ENCODE results near the gene VPS37C.
"Not testable (repeated sequence)": the region's sequence is repeated elsewhere in the genome, so short reads cannot be mapped to it uniquely, and the experiment has no call there.

The VPS37C gene

DNA sequence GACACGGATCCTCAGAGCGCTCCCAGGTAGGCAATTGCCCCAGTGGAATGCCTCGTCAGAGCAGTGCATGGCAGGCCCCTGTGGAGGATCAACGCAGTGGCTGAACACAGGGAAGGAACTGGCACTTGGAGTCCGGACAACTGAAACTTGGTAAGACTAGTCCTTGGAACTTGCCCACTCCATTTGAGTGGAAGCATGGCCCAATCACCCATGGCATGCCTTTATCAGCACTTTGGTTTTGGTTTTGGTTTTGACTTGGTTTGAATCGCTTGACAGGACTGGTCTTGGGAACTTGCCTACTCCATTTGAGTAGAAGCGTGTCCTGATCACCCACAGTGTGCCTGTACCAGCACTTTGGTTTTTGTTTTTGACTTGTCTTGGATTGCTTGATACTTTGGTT, 67.1 kb downstream of the VPS37C start:
- DNase-seq (ENCODE audit: low read depth in 3 of 3): not testable (repeated sequence)

DNA sequence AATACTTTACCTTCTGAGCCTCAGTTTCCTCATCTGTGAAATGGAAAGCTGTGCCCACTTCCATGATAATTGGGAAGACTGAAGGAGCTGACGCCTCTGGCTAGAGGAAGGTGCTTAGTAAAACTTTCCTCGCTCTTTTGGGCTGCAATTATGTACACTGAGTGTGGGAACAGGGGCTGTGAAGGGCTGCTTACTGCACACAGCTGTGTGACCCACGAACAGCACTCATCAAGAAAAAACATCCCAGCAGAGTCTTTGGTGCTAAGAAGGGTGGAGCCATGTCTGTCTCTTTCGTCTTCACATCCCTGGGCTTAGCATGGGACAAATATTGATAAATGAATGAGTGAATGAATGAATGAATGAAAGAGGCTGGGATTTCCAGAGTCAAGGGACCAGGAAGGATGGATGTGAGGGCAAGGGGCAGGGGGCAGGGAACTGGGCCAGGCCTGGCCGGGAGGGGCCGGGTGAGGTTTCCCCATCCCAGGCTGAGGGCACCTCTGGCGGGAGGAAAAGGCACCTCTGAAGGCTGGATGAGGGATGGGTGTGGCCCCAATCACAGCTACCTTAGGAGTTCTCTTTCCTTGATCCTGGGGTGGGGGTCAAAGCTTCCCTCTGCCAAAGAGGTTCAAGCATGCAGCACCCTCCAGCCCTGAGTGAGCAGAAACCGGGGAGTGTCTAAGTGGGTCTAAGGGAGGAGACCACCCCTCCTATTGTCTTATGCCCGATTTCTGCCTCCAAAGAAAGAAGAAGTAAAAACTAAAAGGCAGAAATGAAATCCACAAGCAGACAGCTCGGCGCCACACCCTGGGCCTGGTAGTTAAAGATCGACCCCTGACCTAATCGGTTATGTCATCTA, 68.1 kb downstream of the VPS37C start:
- DNase-seq (ENCODE audit: low read depth in 3 of 3): no peak

DNA sequence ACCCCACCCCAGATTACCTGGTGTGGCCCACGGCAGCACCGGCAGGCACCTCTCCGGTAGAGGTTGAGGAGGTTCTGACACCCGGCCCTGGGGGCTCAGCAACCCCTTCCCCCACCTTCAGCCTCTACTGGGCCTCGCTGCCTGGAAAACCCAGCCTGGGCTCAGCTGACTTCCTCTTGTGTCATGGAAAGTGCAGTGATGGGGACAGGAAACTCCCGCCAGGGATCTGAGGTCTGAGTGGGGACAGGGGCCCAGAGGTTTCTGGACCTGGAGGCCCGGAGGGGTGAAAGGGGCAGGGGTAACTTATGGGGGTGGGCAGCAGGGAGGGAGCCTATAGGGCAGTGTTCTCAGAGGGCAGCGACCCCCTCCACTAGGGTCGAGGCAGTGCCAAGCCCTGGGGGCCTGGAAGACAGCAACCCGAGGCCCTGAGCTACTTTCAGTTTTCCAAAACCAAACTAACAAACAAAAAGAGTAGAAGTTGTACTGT, 68.9 kb downstream of the VPS37C start:
- DNase-seq (ENCODE audit: low read depth in 3 of 3): peak in 1 of 3 experiments; percentile 36

DNA sequence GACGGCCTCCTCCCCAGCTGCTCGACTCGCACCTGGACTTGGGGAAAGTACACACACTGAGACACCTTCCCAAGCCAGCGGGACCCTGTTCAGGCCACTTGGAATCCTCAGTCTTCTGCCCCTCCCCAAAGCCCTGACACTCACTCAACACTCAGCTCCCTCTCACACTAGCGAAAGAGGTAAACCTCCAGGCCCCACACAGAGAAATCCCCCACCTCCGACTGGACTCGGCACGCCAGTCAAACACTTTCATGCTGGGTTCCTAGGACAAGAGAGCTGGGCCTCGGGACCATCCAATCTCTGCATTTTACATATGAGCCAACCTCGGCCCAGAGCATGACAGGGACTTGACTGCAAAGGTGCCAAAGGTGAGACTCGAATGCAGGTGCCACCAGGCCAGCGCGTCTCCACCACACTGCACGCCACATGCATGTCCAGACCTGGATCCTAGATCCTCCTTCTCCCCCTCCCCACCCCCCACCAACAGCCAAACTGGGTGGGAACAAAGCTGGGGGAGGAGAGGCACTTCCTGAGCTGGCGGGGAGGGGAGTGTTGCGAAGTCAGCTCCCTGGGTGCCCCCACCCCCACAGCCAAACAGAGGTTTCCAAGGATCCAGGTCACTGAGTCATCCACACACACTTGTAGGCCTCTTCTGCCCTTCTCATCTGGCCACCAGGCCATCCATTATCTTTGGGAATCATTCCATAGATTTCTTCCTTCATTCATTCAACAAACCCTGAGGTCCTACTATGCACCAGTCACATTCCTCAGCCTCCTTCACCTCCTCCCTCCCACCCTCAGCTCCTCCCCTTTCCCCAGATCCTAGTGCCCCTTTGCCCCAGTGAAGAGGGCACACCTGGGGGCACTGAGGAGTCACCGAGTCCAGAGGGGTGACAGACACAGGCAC, 69.6 kb downstream of the VPS37C start:
- no peak for DNase-seq (ENCODE audit: low read depth in 3 of 3)

DNA sequence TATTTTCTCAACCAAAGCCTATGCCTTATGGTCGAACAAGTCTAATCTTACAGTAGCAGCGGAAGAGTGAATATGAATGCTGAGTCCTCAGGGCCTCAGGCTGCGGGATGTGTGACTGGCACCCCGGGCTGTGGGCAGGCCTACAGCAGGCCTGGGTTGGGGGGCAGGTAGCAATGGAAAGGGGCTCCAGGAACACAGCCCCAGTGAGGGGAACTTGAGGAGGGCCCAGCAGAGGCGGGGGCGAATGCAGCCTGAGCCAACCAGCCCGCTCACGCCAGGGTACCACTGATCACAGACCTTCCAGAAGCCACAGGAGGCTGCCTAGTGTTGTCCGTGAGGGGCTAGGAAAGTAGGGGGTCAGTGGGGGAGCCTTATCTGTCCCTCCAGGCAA, 70.2 kb downstream of the VPS37C start:
- DNase-seq (ENCODE audit: low read depth in 3 of 3): no peak

DNA sequence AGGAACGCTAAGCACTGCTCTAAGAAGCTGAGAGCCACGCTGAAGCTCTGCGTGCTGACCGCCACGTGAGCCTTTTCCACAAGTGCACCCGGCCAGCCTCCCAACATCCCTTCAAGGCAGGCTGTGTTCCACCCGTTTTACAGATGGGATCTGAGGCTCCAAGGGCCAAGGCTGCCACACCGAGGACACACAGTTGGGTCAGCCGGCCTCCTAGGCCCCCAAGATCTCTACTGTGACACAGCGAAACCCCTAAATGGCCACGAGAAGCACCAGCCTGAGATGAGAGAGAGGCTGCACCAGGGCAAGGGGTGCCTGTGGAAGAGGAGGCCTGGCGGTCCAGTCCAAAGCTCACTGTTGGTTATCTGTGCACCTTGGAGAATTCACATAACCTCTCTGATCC, 70.7 kb downstream of the VPS37C start:
- no peak for DNase-seq (ENCODE audit: low read depth in 3 of 3)

DNA sequence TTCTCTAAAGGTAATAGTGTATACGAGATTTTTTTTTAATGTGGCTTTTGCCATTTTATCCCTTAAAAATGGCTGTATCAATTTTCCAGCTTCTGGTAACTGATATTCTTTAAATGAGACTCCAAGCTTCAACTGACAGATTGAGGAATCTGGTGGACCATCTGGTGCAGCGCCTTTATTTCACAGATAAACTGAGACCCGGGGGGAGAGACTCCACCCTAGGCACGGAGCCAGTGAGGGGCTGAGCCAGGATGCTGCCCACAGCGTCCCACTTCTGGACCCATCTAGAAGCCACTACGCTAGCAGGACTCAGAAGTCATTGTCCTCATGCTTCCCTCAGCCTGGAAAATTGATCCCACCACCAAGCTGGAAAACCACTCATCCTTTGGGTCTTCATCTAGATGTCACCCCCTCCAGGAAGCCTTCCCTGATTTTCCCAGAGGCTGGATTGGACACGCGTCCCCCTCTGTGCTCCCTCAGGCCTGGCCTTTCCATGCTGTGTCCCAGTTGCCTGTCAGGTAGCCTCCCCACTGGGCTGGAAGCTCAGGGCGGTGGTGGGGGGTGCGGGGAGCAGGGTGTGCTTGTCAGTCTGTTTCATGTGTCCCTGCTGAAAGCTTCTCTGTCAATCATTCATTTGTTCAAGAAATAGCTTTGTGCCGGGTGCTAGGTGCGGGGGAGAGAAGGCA, 71.3 kb downstream of the VPS37C start:
- DNase-seq (ENCODE audit: low read depth in 3 of 3): no peak

DNA sequence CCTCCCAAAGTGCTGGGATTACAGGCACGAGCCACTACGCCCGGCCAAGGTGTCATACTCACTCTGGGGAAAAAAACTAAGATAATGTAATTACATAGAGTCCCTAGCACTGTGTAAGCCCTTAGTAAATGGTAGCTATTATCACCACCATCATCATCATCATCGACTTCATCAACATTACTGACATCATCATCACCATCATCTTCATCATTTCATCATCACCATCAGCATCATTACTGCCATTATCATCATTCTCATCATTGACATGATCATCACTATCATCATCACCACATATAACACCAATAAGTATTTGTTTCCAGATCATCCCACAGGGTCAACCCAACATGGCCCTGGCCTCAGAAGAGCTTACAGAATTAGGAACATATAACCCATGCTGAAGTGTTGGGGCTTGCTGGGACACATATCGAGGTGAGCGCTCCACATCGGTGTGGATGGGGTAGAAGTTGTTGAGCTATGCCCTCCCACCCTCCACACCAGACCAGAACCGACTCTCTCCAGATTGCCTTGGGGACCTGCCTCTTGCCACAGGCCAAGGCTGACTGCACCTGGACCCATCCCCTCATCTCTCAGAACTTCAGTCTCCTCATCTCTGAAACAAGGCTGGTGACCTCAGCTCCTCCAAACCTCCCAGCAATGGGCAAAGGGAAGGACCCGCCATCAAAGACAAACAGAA, 73.7 kb downstream of the VPS37C start:
- no peak for DNase-seq (ENCODE audit: low read depth in 3 of 3)

DNA sequence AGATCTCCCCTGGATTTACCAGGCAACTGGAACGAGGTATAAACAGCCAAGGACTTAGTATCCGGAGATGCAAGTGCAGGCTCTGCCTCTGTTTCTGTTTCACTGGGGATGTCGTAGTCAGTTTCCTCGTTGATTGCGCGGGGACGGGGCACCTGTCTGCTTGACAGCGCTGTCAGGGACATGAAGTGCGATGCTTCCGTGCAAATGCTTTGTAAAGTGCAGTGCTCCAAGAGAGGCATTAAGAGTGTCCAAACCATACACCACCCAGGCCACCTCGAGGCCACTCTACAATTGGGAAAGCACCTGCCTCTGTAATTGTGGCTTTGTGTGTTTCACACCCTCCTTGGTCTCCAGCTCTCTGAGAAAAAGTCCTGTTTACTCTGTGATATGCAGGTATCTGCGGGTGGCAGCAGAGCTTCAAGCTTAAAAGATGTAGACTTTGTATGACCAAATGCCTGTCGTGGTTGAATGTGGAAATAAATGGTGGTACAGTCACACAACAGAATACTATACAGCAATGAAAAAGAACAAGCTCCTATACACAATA, 77.6 kb downstream of the VPS37C start:
- peak in 1 of 3 experiments; percentile 35 for DNase-seq (ENCODE audit: low read depth in 3 of 3)

DNA sequence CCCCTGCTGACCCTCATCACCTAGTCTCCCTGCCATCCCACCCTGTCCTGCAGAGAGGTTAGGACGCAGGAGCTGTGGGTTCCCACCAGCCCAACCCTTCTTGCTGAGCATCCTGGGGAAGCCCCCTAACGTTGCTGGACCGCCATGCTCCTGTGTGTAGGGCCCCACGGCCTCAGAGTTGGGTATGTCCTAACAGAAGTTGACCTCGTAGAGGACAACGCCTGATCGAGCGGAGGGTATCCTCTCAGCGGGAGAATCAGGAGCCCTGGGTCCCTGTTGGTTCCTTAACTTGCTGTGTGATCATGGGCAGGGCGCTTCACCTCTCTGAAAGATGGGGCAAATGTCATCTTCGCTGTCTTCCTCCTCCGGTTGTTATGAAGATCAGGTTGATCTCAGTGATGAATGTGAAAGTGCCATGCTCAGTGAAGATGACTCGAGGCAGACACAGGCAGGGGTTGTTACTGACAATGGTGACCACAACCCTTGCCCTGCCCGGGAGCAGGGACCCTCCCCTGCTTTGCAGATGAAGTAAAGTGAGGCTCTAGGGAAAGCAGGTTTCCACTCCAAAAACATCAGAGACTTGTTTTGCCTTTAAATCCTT, 78.2 kb downstream of the VPS37C start:
- DNase-seq (ENCODE audit: low read depth in 3 of 3): no peak

DNA sequence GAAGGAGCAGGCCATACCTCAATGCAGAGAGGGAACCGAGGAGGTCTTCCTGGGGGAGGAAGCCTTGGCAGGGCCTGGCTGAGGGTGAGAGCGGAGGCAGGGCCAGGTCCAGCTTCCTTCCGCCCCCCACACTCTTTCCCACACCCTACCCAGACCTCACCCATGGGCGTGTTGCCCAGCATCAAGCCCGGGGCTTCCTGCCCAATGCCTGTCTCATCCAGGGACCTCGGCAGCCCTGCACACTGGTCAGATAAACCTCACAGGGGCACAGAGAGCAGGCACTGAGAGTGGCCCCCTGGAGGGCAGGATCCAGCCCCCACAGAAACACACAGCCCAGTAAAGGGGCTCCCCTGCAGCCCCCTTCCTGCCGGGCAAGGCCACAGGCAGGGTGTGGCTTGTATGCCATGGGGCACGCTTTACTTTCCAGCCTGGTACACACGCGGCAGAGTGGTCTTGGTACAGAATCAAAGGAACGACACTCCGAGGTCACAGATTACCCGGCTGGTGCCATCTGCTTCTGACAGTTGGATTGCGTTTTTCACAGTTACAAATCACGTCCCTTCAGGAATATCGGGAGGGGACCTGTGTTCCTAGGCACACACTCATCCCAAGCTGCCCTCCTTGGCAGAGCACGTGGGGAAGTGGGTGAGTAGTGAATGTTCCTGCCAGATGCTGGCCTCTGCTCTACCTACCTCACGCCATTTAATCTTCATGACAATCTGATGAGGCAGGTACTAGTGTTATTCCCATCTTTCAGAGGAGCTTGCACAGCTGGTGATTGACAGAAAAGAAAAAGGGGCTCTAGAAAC, 79.0 kb downstream of the VPS37C start:
- DNase-seq (ENCODE audit: low read depth in 3 of 3): no peak

DNA sequence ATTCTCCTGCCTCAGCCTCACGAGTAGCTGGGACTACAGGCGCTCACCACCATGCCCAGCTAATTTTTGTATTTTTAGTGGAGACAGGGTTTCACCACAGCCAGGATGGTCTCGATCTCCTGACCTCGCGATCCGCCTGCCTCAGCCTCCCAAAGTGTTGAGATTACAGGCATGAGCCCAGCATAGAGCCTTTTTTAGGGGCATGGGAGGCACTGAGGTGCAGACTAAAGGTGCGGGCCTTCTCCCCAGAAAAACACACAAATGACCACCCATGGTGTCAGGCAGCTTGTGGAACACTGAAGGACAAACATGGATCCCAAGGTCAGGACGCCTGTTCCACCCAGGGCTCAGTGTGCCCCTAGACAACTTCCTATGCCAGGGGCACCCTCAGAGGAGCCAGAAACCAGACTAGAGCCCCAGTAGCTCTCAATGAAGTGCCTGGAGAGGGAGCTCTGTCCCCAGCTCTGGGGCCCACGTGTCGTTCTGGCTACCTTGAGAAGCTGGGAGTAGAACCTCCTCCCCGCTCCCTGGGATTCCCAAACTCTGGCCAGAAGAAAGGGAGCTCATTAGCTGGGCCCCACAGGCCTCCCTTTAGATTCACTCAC, 80.1 kb downstream of the VPS37C start:
- DNase-seq (ENCODE audit: low read depth in 3 of 3): no peak

DNA sequence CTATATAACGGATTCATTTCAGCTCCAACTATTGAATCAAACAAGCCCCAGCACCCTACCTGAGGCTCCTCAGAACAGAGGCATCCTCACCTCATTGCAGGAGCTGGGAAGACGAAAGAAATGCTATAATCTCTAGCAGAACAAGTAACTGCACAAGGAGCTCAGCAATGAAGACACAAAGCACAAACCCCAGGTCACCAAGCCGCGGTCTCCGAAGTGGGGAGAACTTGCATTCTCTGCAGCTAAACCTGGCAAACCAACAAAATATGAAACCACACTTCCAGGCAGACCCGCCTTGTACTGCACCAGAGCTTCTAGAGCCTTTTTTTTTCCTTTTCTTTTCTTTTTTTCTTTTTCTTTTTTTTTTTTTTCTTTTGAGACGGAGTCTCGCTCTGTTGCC, 80.7 kb downstream of the VPS37C start:
- DNase-seq (ENCODE audit: low read depth in 3 of 3): no peak

All from stimulated activated CD4-positive, alpha-beta T cell treated with anti-CD3 and anti-CD28 coated beads, TNF-alpha, amount 100 ng/mL, for 4 hours (primary cell).